ENCODE measurements around the gene MNDA. TPM values are rescaled to one million over a fixed set of nuclear protein-coding genes. Genes with fewer than 3 reads are reported as not detected.

MNDA gene
- total and polyA plus RNA-seq, 2 donors (not counting 1 experiment from before 2014, with no cell fraction given): not detected

DNA sequence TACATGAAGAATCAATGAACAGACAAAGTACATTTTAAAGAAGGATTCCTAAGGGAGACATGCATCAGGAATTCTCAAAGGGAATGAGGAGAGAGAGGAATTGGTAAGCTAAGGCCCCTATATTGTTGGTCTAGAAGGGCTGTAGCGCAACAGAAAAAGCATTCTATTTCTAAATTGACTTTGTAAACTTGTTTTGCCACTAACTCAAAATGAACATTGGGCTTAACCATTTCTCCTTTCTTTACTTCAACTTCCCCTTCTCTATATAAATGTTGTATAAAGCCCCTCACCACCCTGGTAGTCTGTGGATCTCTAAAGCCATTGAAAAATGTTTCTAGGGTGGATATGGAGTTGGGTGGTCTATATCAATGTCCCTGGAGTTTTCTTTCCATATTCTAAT is 29.8 kb upstream of the MNDA start:
- no peaks in the 10 kb centered on the region for H3K79me2 ChIP-seq (ENCODE audit: control insufficient read depth, insufficient read depth, low read length)
- H4K20me1 ChIP-seq (ENCODE audit: control insufficient read depth, extremely low read depth, insufficient read depth, low read length): no peaks in the 10 kb centered on the region
- no peak overlapping the region for H3K4me2 ChIP-seq (ENCODE audit: extremely low read depth, insufficient read depth, low read length)
- no peak overlapping the region for H3K27ac ChIP-seq (ENCODE audit: insufficient read depth, low read length)
- H3K36me3 ChIP-seq (ENCODE audit: control insufficient read depth, insufficient read depth, low read length): no peaks in the 10 kb centered on the region
- H3K9ac ChIP-seq (ENCODE audit: insufficient read depth, low read length): no peak overlapping the region
- no peaks in the 10 kb centered on the region for H3K4me1 ChIP-seq (ENCODE audit: control insufficient read depth, extremely low read depth, insufficient read depth, low read length)
- no peaks in the 10 kb centered on the region for H3K9me3 ChIP-seq (ENCODE audit: control insufficient read depth, insufficient read depth, low read depth, low read length)
- no peak for DNase-seq (ENCODE audit: low read depth in 2 of 2)
- H3K27me3 ChIP-seq (ENCODE audit: control insufficient read depth, insufficient read depth, low read length): no peaks in the 10 kb centered on the region
- H2AFZ ChIP-seq (ENCODE audit: low read length): no peak overlapping the region
- no peak overlapping the region for H3K4me3 ChIP-seq (replicated peaks in 1 of 4; ENCODE audit: control extremely low read depth in 1 of 4, insufficient read depth in 1 of 4, low read depth in 3 of 4, low read length in 4 of 4)
- TF ChIP-seq, protein P1, sequence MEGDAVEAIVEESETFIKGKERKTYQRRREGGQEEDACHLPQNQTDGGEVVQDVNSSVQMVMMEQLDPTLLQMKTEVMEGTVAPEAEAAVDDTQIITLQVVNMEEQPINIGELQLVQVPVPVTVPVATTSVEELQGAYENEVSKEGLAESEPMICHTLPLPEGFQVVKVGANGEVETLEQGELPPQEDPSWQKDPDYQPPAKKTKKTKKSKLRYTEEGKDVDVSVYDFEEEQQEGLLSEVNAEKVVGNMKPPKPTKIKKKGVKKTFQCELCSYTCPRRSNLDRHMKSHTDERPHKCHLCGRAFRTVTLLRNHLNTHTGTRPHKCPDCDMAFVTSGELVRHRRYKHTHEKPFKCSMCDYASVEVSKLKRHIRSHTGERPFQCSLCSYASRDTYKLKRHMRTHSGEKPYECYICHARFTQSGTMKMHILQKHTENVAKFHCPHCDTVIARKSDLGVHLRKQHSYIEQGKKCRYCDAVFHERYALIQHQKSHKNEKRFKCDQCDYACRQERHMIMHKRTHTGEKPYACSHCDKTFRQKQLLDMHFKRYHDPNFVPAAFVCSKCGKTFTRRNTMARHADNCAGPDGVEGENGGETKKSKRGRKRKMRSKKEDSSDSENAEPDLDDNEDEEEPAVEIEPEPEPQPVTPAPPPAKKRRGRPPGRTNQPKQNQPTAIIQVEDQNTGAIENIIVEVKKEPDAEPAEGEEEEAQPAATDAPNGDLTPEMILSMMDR (conservative IDR thresholded peaks at IDR 0.05 in 1 of 2, IDR thresholded peaks at IDR 0.05 in 1 of 2; ENCODE audit: low read depth in 1 of 2, low read length in 2 of 2): no peak
- no peak for TF ChIP-seq EZH2 (IDR thresholded peaks at IDR 0.05; ENCODE audit: low read length, missing control alignments)

DNA sequence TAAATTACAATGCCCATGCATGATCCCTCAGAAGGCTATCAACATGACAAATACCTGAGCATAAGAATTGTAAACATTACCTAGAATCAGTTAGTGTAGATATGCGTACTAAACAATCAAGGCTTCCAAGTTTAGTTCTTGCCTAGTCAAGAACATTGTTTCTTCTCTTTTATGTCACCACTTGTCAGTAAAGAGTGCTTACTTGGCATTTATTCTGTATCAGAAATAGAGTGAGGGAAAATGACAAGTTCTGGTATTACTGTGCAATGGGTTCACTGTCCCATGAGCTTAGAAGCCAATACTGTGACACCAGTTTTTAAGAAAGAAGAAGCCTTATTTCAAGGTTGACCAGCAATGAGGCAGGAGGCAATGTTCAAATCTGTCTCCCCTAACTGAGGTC is 27.5 kb upstream of the MNDA start:
- H4K20me1 ChIP-seq (ENCODE audit: control insufficient read depth, extremely low read depth, insufficient read depth, low read length): no peaks in the 10 kb centered on the region
- H2AFZ ChIP-seq (ENCODE audit: low read length): no peak overlapping the region
- no peaks in the 10 kb centered on the region for H3K9me3 ChIP-seq (ENCODE audit: control insufficient read depth, insufficient read depth, low read depth, low read length)
- no peak overlapping the region for H3K4me2 ChIP-seq (ENCODE audit: extremely low read depth, insufficient read depth, low read length)
- H3K4me3 ChIP-seq (replicated peaks in 1 of 4; ENCODE audit: control extremely low read depth in 1 of 4, insufficient read depth in 1 of 4, low read depth in 3 of 4, low read length in 4 of 4): no peak overlapping the region
- no peaks in the 10 kb centered on the region for H3K4me1 ChIP-seq (ENCODE audit: control insufficient read depth, extremely low read depth, insufficient read depth, low read length)
- no peaks in the 10 kb centered on the region for H3K36me3 ChIP-seq (ENCODE audit: control insufficient read depth, insufficient read depth, low read length)
- TF ChIP-seq EZH2 (IDR thresholded peaks at IDR 0.05; ENCODE audit: low read length, missing control alignments): no peak
- TF ChIP-seq, protein P1 (conservative IDR thresholded peaks at IDR 0.05 in 1 of 2, IDR thresholded peaks at IDR 0.05 in 1 of 2; ENCODE audit: low read depth in 1 of 2, low read length in 2 of 2): no peak
- DNase-seq (ENCODE audit: low read depth in 2 of 2): no peak
- H3K79me2 ChIP-seq (ENCODE audit: control insufficient read depth, insufficient read depth, low read length): no peaks in the 10 kb centered on the region
- H3K27me3 ChIP-seq (ENCODE audit: control insufficient read depth, insufficient read depth, low read length): no peaks in the 10 kb centered on the region
- no peak overlapping the region for H3K9ac ChIP-seq (ENCODE audit: insufficient read depth, low read length)
- H3K27ac ChIP-seq (ENCODE audit: insufficient read depth, low read length): no peak overlapping the region

DNA sequence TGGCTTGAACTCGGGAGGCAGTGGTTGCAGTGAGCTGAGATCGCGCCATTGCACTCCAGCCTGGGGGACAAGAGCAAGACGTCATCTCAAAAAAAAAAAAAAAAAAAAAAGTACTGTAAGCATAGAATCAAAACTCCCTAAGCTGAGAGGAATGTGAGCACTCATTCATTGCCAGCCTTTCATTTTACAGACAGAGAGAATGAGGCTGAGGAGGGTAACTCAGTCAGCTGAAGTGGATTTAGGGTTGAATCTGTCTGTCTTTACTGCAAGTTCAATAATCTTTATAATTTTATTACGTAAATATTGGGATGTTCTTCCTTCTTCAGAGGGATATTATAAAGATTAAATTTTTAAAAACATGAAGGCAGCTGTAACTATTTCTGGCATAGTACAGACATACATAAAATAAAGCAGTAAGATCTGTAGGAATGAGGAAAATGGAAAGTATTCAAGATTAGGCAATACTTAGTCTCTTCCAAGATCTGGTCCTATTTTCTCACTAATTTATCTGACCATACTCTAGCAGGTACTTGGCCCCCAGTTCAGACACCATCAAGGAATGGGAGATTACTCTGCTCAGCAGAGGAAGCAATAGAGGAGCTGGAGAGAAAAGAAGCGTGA is 24.1 kb upstream of the MNDA start:
- H3K27ac ChIP-seq (ENCODE audit: insufficient read depth, low read length): no peak overlapping the region
- DNase-seq (ENCODE audit: low read depth in 2 of 2): no peak
- H3K4me2 ChIP-seq (ENCODE audit: extremely low read depth, insufficient read depth, low read length): no peak overlapping the region
- no peak overlapping the region for H2AFZ ChIP-seq (ENCODE audit: low read length)
- no peak overlapping the region for H3K9ac ChIP-seq (ENCODE audit: insufficient read depth, low read length)
- no peaks in the 10 kb centered on the region for H4K20me1 ChIP-seq (ENCODE audit: control insufficient read depth, extremely low read depth, insufficient read depth, low read length)
- H3K9me3 ChIP-seq (ENCODE audit: control insufficient read depth, insufficient read depth, low read depth, low read length): no peaks in the 10 kb centered on the region
- no peaks in the 10 kb centered on the region for H3K27me3 ChIP-seq (ENCODE audit: control insufficient read depth, insufficient read depth, low read length)
- no peaks in the 10 kb centered on the region for H3K36me3 ChIP-seq (ENCODE audit: control insufficient read depth, insufficient read depth, low read length)
- no peaks in the 10 kb centered on the region for H3K4me1 ChIP-seq (ENCODE audit: control insufficient read depth, extremely low read depth, insufficient read depth, low read length)
- no peaks in the 10 kb centered on the region for H3K79me2 ChIP-seq (ENCODE audit: control insufficient read depth, insufficient read depth, low read length)
- TF ChIP-seq, protein P1 (conservative IDR thresholded peaks at IDR 0.05 in 1 of 2, IDR thresholded peaks at IDR 0.05 in 1 of 2; ENCODE audit: low read depth in 1 of 2, low read length in 2 of 2): no peak
- no peak for TF ChIP-seq EZH2 (IDR thresholded peaks at IDR 0.05; ENCODE audit: low read length, missing control alignments)
- H3K4me3 ChIP-seq (replicated peaks in 1 of 4; ENCODE audit: control extremely low read depth in 1 of 4, insufficient read depth in 1 of 4, low read depth in 3 of 4, low read length in 4 of 4): no peak overlapping the region
